ENCODE results near the gene CFAP99.
"Not testable (repeated sequence)": the region's sequence is repeated elsewhere in the genome, so short reads cannot be mapped to it uniquely, and the experiment has no call there.

CFAP99 gene

GRCh38 chr4:2412885-2413716 lies 5.7 kb upstream of the CFAP99 start:
- DNase-seq: peak; percentile 81

GRCh38 chr4:2413821-2414610 lies 4.7 kb upstream of the CFAP99 start:
- DNase-seq: peak; percentile 21

GRCh38 chr4:2415213-2415612 lies 3.5 kb upstream of the CFAP99 start:
- DNase-seq: no peak

GRCh38 chr4:2415881-2416563 lies 2.7 kb upstream of the CFAP99 start:
- no peak for DNase-seq

GRCh38 chr4:2416564-2417225 lies 2.1 kb upstream of the CFAP99 start:
- peak; percentile 37 for DNase-seq

GRCh38 chr4:2417226-2417764 lies 1.5 kb upstream of the CFAP99 start:
- DNase-seq: peak; percentile 26

- DNase-seq: peak; percentile 22
Observed at GRCh38 chr4:2417765-2418649, 748 bp upstream of the CFAP99 start, which contains the start of gene ZFYVE28. Gene ZFYVE28 (minus strand): TSS chr4:2418645. CDS start chr4:2418323, 322 bp downstream.

GRCh38 chr4:2419814-2420213 lies 1.1 kb downstream of the CFAP99 start:
- no peak for DNase-seq

GRCh38 chr4:2421928-2422327 lies 3.2 kb downstream of the CFAP99 start:
- no peak for DNase-seq

- DNase-seq: no peak
Observed at GRCh38 chr4:2423066-2423465, 4.3 kb downstream of the CFAP99 start.

- no peak for DNase-seq
Observed at GRCh38 chr4:2423695-2424094, 4.9 kb downstream of the CFAP99 start.

- no peak for DNase-seq
Observed at GRCh38 chr4:2424581-2424980, 5.8 kb downstream of the CFAP99 start.

- DNase-seq: no peak
Observed at GRCh38 chr4:2425386-2426068, 6.8 kb downstream of the CFAP99 start.

- DNase-seq: no peak
Observed at GRCh38 chr4:2426069-2426397, 7.3 kb downstream of the CFAP99 start.

GRCh38 chr4:2426711-2427275 lies 8.0 kb downstream of the CFAP99 start:
- DNase-seq: no peak

GRCh38 chr4:2427383-2428334 lies 8.9 kb downstream of the CFAP99 start:
- no peak for DNase-seq

- DNase-seq: no peak
Observed at GRCh38 chr4:2428496-2429213, 9.9 kb downstream of the CFAP99 start.

GRCh38 chr4:2429945-2430757 lies 11.4 kb downstream of the CFAP99 start:
- not testable (repeated sequence) for DNase-seq

Measured in CD4-positive, alpha-beta T cell treated with Interleukin-17A for 4 hours (primary cell).